ENCODE results near the gene AHI1.
A peak's percentile ranks its signal among the peaks of the same experiment; 100 is the strongest.

AHI1 gene

DNA sequence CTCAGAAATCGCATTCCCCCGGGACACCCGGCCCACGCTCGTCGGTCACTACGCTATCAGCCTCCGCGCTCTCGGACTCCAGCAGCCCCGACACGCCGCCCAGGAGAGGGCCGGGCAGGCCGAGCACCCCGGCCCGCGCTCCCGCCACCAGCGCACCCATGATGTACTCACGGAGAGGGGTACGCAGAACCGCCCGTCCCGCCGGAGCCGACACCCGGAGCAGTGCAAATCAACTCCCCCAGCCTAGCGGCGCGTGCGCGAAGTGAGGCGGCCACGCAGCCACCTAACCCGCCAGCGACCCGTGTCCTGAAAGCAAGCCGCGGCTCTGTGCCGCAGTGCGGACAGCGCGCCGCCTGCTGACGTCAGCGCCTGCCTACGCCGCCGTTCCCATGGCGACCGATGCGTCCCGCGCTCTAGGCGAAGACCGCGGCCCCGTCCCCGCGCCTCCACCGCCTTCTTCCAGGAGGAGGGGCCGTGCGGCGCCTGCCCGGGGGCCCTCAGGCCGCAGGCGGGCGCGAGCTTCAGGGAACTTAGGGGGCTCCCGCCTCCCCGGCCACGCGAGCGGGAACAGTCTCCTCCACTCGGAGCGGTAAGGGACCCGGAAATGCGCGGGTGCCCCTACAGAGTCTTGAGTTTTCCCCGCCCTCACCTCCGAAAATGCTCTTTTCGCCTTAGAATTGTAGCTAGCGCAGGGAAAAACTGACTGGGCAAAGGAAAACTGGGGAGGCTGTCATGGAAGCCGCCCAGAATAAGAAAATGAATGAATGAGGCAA is at the start of gene AHI1:
TSS of gene AHI1 (minus strand) at position 329 of the 773 bp plus-strand sequence. CDS start 5,503 bp downstream, outside the sequence.
- DNase-seq: peak; percentile 91

DNA sequence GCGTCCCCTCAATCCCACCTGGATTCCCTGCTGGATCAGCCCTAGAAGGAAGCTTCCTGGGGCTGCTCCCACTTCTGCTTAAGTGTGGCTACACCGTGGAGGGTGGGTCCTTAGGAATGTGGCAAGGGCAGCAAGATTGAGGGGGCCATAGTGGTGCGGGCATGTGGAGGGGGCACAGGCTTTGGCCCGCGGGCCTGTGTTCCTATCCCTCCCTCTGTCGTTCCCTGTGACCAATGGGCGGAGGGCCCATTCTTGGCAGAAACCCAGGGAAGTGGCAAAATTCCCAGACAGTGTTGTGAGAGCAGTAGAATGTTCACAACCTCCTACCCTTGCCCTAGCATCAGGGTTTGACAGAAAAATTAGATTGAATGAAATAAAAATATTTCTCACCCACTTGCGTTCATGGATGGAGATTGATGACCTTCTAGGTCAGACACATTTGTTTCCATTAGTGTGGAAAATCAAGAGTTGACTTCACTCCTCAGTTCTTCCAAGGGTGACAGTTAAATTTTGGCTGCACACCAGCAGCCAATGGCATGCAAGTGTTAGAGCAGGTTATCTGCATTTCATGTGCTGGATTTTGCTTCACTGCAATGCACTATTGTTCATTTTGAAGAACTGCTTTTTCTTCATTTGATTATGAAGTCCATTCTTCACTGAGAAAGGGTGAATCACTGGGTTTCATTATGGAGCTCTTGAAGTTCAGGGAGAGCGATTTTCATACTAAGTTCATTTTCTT is 49.3 kb upstream of the AHI1 start:
- no peak for DNase-seq

DNA sequence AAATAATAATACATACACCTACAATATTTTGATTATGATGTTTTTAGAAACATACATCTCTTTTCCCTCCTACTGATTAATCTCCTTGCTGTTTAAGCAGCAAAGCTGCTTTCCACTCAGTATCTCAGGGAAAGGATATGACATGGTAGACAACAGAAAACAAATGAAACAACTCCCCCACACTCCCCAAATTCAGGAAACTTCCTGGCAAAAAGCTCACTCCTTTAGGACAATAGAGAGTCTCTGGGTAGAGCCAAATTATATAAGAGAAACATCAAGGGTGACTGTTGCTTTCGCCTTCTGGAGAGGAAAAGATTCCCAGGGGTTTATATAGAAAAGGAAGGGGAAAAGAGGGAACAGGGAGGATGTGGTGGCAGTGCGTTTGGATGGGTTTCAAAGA is 48.7 kb upstream of the AHI1 start:
- no peak for DNase-seq

DNA sequence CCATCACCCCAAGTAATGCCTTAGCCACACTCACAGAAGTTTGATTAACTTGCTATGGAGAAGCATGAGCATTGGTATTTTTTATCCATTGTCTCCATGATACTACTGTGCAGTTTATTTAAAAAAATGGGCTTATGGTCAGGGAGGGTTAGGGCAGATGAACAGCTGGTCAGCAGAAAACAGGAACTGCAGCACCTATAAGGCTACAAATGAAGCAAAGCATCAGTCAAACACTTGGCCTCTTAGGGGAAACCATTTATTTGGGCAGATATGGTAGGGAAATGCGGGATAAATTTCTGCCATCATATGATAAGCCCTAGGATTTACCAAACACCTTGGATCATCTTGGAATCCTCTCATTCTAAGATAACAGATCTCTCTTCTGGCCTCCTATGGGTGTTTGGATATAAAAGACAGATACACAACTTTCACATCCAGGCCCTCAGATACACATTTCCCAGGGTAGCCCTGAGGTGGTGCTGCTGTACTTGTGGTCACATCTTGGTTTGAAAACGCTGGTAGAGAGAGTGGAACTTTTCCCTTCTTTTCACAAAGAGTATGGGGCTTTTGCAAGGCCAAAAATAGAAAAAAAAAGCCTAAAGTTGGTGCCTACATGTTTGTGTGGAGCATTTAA is 42.8 kb upstream of the AHI1 start:
- no peak for DNase-seq

DNA sequence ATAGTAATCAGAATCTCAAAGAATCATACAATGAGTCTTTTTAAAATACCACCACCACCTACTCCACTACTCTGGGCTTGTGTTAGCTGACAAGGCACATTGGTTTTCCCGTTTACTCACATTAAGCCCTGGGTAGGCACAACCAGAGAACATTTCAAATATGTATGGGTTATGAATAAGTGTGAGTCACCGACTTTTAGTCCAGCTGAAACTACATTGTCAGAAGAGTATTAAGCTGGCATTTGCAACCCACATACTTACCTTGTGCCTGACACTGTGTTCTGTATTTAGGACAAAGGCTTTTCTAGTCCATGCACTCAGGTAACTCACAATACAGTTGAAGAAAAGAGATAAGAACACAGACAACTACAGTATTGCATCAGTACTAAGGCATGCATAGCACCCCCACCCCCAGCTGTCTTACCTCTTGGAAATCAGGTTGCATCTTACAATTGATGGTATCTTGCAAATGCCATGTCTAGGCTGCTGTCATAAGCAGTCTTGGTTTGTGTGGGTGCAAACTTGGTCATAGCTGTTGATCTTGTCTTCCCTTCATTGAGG is 40.3 kb upstream of the AHI1 start:
- DNase-seq: peak; percentile 85

DNA sequence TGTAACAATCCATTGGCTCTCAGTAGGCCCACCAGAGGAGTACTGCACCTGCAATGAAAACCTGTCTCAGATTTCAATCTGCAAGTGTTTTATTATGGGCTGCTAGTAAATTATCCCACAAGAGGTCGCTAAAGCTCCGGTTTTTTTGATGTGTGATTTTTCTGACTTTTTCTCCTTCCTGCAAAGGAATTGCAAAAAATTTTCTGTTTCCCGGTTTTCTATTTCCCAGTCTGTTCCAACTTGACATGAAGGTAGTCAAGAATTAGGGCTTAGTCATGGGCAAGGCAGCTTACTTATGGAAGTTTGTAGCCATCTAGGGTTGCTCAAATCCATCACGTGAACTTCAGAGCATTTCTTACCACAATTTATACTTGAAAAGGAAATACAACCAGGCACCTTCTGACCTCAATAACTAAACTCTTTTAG is 38.5 kb upstream of the AHI1 start:
- peak; percentile 53 for DNase-seq

DNA sequence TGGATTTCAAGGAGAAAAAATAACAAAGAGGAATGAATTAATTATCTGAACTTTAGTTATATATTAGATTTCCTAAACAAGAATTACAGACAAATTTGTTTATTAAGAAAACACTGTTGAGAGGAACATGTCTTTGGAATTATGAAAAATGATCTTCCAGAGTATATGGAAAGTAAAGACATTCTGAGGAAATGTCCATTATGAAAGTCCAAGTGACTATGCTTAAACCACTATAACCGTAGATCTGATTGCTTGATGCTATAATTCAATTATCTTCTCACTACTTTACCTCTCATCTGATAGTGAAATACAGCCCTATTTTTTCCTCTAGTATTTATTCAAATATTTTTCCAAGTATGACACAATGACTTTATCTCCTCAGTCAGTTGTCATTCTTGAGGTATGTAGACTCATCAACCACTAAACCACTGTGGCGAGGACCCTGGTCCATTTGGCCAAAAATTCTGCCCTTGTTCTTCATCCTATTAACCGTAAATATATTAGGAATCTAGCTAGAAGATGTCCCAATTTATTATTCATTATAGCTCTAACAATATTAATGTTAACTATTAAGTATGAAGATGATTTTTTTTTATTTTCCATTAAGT is 37.3 kb upstream of the AHI1 start:
- DNase-seq: no peak

DNA sequence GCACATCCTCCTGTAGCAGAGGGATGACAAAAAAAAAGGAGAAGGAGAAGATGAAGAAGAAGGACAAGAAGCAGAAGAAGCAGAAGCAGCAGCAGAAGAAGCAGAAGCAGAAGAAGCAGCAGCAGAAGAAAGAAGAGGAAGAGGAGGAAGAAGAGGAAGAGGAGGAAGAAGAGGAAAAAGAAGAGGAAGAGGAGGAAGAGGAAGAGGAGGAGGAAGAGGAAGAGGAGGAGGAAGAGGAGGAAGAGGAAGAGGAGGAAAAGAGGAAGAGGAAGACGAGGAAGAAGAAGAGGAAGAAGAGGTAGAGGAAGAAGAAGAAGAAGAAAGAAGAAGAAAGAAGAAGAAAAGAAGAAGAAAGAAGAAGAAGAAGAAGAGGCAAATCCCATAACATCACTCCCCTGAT is 35.0 kb upstream of the AHI1 start:
- no peak for DNase-seq

DNA sequence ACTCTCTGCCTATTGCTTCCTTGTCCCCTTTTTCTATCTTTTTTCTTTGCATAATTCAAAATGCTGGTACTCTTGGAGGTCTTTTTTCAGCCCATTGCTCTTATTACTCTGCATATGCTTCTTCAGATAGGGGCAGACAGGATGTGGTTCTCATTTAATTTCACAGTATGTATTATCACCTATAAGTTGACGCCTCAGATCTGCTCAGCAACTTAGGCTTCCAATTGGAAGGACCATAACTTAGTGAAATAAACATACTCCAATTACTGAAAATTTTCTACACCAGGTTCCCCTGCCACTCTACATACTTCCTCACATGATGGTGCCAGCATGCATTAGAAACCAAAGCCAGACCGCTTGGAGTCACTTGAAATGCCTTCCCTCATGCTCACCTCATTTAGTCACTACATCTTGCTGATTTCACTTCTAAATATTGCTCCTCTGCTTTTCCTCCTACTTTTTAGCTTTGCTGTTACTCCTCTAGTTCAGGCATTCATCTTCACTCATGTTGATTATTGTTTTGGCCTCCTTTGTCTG is 34.5 kb upstream of the AHI1 start:
- DNase-seq: no peak

DNA sequence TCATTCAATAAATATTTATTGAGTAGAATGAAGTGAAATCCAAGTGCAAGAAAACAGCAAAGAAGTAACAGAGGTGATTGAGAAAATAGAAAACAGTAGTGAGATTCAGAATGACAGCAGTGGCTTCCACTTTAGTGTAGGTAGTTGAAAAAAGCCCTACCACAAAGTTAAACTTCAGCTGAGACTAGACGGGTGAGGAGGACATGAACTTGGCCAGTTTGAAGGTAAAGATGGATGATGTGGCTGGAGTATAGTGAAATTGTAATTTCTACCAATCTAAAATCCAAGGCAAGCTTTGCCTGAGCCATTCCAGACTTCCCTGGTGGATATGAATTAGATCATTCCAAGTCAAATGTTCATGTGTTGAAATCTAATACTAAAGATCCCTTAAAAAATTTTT is 32.6 kb upstream of the AHI1 start:
- no peak for DNase-seq

DNA sequence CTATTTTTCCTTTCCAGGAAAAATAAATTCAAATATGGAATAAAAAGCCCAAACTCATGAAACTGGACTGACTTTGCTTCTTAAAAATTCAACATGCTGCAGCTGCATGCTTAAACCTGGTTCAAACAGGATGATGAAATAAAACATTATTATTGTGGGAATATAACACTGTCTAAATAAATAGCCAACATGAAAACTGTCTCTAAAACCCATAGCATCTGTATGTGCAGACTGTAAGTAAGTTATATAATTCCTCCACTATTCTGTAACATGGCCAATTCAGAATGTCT is 30.4 kb upstream of the AHI1 start:
- DNase-seq: no peak

DNA sequence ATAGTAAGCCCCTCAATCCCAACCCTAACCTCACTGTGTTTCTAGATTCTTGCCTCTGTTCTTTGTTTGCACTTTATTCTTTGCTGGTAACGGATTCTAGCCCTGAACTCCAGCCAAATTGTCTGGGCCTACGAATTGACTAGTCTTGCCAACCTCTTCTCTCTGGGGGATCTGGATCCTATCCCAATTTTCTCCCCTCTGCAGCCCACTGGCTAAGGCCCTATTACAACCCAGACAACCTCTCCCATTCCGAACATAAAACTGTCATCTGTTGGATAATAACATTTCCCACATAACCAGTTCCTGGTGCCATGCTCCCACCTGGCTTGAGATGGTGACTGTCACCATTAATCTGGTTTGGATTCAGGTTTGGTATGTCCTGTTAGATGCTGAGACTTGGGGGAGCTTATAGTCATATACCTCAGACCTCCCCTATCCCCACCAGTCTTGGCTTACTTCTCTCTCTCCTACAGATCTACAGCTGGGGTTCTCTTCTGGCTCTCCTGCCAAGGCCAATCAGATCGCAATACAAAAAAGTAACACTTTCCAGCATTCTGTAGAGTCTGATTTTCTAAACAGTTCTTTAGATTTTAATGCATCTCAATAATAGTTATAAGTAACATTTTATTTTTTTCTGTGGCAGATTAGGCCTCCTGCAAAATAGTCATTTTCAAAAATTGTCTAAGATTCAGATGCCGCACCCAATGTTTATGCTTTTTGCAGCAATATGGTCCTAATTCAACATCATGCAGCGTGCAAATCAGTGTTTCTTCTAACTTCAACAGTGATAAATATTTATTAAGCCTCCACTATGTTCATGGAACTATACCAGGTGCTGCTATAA is 29.8 kb upstream of the AHI1 start:
- DNase-seq: no peak

DNA sequence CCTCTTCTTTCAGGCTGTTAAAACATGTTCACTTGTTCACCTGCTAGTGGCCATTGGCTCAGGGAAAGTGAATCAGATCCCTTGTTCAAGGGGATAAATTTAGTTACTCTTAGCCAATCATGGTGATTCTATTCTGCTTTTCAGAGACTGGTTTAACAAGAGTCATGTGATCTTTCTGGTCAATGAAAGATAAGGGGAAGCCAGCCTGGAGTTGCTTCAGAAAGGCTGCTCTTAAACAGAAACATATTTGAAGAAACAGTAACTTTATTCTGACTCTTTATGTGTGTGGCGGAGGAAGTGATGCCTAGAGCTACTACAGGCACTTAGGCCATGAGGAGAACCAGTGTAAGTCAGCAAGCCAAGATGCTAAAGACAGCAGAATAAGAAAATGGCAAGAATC is 28.1 kb upstream of the AHI1 start:
- DNase-seq: no peak

DNA sequence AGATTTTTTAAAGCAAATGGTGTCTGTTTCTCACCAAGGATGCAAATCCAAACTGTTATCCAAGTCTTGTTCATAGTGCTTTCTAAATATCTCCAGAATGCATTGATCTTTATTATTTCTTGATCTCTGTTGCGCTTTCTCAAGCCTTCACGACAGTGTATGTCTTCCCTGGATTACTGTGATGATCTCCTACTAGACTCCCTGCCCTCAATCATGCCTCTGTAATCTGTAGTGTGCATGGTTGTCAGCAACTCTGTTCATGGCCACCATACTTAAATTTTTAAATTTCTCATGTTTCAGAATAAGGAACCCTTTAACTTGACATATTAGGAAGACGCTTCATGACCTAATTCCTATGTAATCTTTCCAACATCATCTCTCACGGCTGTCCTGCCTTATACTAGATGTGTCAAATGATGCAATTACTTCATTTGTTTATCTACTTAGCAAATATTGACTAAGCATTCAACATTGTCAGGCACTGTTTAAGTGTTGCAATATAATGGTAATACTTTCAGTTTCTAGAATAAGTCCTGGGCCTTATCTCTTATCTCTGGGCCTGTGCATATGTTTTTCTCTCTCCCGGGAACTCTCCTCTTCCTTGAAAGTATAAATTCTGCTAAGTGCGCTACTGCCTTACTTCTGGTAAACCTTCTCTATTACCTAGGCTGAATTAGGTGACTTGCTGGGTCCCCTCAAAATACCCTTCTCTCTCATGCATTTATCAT is 25.6 kb upstream of the AHI1 start:
- DNase-seq: peak; percentile 18

DNA sequence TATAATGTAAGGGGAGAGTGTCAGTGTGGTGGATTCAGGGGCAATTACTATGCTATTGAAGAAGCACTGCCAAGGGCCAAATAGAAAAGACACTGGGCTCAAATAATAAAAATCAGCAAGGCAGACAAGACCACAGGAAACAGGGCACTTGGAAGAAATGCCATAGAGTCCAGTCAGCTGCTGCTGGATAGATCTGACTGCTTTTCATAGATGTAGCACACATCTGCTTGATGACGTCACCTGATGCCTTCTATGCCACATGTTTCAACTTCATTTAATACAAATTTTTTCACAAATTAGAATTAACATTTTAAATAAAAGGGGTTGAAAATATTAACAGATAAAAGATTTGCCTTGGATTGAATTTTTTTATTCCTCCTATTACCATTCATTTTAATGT is 23.9 kb upstream of the AHI1 start:
- no peak for DNase-seq

DNA sequence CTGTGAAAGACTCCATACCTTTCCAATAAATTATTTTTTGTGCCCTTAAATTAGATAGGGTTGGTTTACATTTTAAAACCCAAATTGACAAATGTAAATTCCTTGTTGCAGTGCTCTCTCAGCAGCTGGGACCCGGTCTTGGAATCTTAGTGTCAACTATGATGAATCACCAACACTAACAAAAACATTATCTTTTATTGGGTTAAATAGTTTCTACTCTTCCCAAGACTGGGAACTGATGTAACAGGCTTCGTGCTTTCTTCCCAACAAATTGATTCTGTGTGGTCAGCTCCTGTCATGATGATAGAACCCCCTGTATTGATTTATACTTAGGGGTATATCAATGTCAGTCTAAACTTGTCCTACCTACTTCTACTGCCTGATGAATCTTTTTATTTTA is 23.2 kb upstream of the AHI1 start:
- DNase-seq: no peak

DNA sequence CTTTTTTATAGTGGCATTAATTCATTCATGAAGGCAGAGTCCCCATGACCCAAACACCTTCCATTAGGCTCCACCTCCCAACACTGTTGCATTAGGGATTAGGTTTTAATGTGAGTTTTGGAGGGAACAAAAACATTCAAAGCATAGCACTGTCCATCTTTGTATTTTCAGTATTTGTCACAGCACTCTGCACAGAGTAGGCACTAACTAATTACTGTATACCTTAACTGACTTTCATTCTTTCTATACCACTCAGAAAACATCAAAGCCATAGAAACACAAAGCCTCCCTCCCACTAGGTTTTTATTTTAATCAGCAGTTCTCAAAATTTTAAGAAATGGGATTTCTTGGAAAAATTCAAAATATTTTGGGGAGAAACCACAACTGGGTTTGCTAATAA is 21.8 kb upstream of the AHI1 start:
- peak; percentile 50 for DNase-seq

DNA sequence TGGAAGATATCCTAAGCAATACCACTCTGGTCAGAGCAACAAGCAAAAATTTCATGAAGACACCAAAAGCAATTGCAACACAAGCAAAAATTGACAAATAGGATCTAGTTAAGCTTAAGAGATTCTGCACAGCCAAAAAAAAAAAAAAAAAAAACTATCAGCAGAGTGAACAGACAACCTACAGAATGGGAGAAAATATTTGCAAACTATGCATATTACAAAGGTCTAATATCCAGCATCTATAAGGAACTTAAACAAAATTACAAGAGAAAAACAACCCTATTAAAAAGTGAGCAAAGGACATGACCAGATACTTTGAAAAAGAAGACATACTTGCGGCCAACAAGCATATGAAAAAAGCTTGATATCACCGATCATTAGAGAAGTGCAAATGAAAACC is 20.0 kb upstream of the AHI1 start:
- no peak for DNase-seq

DNA sequence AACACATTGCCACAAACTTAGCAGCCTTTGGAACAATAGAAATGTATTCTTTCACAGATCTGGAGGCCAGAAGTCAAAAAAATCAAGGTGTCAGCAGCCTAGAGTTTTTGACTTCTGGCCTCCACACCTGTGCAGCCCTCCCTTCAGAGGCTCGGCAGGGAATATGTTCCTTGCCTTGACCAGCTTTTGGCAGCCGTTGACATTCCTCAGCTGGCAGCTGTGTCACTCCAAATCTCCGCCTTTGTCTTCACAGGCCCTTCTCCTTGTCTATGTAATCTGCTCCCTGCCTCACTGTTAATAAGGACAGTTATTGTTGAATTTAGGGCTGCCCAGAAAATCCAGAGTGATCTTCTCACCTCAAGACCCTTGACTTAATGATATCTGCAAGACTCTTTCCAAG is 17.2 kb upstream of the AHI1 start:
- DNase-seq: no peak

DNA sequence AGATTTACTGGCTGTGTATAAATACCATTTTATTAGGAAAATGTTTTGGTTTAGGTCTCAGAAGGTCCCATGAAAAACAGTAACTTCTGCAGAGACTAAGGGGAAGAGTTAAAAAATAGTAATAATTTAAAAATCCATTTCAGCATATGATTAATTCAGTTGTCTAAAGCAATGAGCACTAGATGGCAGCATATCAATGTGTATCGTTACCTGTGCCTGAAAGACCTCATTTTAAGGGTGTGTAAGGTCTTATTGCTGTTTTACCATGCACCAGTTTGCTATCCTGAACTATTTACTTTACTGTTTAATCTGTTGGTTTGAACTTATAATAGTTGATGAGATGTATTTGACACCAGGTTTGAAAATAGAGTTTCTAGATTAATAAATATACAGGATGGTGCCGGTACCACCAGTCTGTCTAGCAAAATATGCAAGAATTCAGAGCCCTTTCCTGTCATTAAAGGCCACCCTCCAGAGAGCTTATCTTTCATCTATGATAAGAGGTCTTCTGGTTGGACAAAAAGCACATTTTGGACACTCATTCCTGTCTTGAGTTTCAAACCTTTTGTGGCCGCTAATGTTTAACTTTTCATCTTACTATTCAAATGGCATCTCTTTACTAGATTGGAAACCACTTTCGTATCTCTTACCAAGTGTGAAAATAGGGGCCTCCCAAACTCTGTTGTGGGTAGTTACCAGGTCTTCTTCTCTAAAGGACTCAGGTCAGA is 8.9 kb upstream of the AHI1 start:
- DNase-seq: peak; percentile 68

DNA sequence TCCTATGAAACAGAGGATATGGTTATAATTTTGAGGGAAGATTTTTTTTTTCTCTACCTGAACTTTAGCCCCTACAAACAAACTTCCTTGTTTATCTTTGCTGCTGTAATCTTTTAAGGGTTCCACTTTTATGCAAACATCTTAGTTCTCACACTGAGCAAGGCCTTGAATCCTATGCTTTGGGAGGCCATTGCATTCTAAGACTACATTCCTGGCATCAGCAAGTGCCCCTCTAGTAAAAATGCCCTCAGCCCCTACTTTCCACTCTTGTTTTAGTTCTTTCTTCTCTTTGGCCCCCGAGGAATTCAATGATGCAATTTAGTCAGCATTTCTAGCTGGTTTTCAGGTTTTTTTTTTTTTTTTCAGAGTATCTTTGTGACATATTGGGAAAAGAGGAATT is 8.1 kb upstream of the AHI1 start:
- DNase-seq: no peak

Measured in activated CD4-positive, alpha-beta T cell treated with anti-CD3 and anti-CD28 coated beads, Interleukin-2, amount 50 U/mL, for 16 hours (primary cell).